GM21717 (cell line): Measurements from ENCODE around the gene TNFRSF4.
"Not testable (repeated sequence)": the region's sequence is repeated elsewhere in the genome, so short reads cannot be mapped to it uniquely, and the experiment has no call there.

ENCODE experiments used
- ATAC-seq: cut with Tn5 transposase; IDR thresholded peaks from one replicate; pipeline ENCODE4 v1.9.1; 2021; ENCODE audit warnings: mild to moderate bottlenecking, moderate library complexity; ENCODE audit not compliant: unreplicated experiment

Gene TNFRSF4

DNA sequence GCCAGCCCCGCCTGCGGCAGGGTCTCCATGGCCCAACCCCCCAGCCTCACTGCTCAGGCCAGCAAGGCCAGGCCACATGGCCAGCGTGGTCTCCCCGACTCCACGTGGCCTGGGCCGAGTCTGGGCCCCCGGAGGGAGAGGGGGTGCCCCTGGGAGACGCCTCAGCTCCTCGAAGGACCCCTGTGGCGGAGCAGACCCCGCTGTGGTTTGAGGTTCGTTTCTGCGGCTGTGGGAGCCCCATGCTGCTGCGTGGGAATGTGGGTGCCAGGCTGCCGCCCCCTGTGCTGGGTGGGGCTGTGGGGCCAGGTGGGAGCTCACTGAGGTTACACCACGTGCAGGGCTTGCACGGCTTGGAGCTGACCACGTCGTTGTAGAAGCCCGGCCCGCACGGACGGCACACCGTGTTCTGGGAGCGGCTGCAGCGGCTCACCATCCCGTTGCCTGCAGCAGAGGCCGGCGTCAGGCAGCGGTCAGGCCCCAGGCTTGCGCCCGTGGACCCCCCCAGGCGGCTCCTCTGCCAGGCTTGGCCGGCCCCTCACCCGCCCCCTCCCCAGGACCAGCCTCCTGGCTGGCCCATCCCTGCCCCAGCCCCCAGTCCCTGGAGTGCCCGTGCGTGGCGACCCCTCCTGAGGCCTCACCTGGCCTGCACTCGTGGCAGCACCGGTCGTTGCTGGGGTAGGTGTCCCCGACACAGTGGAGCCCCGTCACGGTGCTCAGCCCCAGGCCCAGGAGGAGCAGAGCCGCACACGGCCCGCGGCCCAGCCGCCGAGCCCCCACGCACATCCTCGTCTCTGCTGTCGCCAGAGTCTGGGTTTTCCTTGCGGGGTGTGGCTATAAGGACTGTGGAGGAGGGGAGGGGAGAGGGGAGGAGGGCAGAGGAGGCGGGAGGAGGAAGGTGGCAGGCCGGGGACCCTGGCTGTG lies at the start of gene TNFRSF4:
TSS of gene TNFRSF4 (minus strand) at position 809 of the 921 bp plus-strand sequence. CDS start at position 783, 26 bp downstream.
- ATAC-seq = no peak

DNA sequence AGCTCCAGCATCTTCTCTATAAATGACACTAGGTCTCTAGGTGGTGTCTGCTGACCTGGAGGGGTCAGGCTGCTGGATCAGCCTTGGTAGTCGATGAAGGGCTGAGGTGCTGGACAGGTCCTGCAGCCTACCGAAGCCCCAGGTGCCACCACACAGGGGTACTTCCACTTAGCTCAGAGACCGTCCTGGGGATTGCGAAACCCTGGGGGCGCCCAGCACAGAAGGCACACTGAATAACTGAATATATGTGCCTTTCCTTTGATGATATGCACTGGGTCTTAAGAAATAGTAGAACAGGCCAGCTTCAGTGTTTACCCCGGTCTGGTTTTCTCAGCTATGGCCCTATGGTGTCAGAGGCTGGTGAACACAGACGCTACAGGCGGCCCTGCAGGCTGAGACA lies 48.8 kb upstream of the TNFRSF4 start:
- ATAC-seq = no peak

DNA sequence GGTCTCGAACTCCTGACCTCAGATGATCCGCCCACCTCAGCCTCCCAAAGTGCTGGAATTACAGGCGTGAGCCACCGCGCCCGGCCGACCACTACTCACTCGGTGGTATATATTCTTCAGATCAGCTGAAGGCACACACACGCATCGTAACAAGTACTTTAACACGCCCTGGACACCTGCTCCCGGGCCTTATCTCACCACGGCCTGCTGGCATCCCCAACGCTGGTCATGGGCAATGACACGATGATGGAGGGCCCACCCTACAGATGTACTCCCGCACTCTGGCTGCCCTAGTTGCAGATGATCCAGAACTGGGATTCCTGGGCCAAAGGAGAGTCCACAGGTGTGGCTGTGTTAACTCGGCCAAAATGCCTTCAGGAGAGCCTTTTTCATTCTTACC lies 48.1 kb upstream of the TNFRSF4 start:
- ATAC-seq = no peak

DNA sequence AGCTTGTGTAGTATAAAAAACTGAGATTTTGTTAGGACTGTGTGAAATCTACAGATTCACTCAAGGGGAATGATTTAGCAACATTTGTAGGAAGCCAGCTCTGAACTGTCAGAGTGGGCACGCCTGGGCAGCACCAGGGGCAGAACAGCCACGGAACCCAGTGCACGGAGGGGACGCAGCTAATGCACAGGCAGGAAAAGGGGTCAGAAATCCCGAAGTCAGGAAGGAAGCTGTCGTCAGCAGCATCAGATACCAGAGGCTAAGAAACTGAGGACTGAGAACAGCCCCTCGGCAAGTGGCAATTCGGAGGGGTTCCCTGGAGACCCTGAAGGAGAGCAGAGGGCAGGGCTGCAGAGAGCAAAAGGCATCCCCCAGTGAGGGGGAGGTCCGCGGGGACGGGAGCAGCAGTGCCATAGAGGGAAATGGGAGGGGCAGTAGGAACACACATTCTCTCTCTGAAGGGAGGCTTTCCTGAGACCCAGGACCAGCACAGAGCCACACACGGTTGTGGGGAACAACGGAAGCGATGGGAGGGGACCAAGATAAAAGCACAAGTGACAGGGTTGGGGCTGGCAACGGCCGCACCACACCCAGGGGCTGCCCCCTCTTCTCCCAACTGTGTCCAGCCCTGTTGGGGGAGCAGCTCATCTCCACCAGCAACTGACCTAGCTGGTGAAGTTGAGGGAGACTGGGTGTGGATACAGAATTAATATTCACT lies 47.0 kb upstream of the TNFRSF4 start:
- no peak for ATAC-seq

DNA sequence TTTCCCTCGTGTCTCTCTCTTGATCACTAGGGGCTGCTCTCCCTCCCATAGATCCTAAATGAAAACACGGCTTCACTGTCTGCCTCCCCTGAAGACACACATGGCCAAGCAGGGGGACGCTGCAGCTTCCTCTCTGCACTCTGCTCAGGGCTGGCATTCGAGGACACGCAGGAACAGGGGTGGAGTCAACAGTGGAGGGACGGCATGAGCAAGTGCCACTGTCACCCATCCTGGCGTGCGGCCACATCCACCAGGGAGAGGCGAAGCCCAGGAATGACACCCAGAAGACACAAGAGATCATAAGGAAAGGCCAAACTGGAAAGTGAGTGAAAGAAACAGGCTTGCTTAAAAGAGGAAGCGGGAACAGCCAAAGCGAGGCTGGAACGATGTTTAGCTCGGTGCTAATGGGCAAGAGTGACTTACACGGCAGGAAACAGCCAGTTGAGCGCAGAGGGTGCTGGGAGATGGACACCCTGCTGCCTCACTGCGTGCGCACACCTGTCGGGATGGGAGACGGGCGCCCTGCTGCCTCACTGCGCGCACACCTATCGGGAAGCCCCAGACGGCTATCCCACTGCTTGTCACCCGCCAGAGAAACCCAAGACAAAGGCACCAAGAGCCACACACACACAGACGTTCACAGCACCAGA lies 46.1 kb upstream of the TNFRSF4 start:
- no peak for ATAC-seq

DNA sequence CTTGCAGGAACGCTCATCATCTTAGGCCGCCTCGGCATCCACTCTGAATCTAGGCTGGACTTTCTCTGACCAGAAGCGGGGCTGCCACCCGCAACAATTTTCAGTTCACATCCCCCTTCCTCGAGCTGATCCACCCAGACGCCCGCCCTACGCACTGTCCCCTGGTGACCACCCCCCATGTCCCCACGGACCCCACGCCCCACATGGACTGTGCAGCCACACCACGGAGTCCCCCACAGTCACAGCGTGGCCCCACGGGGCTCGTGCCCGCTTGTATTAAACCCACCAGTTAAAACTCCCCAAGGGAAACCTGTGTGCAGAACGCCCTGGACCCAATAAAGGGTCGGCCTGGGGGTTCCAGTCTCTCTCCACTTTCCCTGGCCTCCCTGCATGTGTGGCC lies 45.6 kb upstream of the TNFRSF4 start:
- ATAC-seq = no peak

DNA sequence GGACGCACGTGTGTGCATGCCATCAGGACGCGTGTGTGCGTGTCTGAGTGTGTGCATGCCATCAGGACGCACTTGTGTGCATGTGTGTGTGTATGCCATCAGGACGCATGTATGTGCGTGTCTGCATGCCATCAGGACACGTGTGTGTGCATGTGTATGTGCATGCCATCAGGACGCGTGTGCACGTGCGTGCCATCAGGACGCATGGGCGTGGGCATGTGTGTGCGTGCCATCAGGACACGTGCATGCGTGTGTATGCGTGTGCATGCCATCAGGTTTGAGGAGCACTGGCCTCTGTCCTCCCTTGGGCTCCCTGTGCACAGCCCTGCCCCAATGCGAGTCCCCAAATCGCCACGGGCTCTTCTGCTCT lies 45.2 kb upstream of the TNFRSF4 start:
- ATAC-seq = no peak

DNA sequence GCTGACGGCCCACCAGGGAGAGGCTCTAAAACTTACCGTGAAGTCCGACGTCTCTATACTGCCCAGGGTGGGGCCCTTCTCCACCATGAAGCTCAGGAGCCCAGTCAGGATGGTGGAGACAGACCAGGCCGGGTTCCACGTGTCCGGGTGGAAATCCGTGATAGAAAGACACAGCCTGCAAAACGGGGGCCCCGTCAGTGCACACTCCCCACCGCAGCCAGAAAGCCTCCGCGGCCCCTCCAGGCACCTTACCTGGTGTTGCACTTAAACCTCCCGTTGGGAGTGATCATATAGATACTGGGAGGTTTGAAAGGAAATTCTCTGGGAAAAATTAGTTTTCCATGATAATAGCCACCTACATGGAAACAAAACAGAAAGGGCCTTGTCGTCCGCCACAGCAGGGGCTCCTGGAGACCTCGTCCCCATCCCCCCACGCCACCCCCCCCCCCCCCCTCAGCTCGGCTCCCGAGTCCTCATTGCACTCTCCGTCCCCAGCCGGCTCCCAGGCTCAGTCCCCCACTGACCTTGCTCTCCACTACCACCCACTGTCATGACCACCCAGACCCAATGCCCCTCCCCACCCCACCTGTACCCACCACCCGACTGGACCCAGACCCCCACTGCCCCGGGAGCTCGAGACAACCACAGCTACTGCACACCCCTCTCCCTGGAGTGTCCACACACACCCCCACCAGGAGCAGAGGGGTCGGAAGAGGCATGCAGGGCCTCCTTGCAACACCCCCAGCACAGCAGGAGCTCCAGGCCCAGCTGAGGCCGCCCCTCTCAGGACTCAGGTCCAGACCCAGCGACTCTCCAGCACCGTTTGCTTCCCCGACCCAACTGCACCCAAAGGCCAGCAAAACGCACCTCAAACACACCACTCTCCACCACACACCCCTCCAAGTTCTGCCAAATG lies 43.3 kb upstream of the TNFRSF4 start:
- no peak for ATAC-seq

DNA sequence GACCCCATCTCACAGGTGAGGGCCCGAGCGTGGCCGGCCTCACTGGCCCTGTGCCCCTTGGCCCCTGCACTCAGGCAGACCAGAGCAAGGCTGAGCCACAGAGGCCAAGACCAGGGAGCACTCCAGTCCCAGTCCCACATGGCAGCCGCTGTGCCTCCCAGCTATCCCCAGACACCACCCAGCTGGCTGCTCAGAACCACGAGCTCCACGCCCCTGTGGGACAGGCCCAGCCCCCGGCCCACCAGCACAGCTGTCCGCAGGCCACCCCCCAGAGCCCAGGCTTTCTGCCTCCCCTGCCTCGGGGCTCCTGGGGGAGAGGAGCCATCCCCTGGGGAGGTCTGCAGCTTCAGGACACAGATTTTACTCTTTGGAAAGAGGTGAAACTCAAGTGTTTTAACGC lies 41.7 kb upstream of the TNFRSF4 start:
- no peak for ATAC-seq

DNA sequence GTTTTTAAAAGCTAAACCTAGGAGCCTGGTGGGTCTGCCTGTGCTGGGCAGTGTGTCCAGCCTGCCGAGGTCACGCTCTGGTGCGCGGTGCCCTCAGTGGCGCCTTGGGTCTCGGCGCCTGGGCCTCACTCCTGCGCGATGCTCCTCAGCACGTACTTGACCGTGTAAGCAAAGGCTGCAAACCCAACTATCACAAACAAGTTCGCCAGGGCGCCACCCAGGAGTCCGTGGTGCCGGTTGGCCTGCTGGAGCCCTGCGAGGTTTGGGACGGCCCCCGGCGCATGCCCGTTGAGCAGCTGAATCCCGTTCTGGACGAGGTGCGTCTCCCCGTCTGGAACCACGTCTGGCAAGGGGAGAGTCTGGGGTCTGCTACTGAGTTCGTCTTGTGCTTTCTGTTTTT lies 41.1 kb upstream of the TNFRSF4 start:
- no peak for ATAC-seq

DNA sequence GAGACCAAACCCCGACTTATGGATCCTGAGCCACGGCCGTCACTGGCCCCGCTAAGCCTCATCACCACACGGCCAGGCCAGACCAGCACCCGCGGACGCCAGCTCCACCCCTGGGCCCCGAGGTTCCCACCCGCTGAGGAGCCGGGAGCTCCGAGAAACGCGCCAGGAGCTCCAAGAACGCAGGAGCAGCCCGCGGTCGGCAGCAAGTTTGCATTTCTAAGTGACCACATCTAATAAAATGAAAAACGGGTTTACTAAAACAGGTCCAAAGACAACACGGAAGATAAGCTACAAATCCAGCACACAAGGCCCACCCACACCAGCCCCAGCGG lies 40.7 kb upstream of the TNFRSF4 start:
- ATAC-seq = no peak

DNA sequence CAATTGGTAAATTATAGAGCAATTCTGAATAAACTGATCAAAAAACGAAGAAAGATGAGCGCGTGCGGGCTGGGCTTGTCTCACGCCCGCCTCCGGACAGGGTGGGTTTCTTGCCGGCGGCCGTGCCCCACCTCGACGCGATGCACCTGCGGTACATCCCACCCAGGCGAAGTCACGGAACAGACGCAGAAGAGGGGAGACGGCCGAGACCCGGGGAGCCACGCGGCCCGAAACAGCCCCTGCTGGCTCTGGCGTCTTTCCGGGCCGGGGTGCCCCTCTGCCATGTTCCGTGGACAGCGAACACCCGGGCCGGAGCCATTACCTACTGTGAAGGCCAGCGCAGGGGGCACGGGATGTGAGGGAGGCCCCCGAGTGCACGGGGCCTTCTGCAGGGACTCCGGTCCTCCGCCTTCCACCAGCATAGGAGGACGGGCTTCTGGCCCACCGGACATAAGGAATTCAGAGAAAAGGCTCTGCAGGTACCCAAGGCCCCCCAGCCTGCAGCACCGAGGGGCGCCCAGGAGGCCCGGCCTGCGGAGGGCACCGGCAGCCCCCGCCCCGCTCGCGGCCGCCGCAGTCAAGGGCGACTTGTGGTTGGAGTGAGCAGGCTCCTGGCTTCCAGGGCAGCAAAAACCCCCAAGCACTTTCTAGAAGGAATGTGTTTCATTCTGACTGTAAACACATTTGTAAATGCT lies 40.2 kb upstream of the TNFRSF4 start:
- no peak for ATAC-seq

DNA sequence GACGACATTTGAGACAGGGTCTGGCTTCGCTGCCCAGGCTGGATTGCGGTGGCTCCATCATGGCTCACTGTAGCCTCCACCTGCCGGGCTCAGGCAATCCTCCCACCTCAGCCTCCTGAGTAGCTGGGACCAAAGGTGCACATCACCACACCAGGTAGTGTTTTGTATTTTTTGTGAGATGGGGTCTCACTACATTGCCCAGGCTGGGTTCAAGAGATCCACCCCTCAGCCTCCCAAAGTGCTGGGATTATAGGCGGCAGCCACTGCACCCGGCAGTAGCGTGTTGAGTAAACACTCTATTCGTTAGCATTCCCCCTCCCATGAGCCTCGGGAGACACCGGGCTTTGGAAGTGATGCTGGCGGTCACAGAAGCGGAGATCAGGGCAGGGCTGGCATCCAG lies 39.4 kb upstream of the TNFRSF4 start:
- ATAC-seq = no peak

DNA sequence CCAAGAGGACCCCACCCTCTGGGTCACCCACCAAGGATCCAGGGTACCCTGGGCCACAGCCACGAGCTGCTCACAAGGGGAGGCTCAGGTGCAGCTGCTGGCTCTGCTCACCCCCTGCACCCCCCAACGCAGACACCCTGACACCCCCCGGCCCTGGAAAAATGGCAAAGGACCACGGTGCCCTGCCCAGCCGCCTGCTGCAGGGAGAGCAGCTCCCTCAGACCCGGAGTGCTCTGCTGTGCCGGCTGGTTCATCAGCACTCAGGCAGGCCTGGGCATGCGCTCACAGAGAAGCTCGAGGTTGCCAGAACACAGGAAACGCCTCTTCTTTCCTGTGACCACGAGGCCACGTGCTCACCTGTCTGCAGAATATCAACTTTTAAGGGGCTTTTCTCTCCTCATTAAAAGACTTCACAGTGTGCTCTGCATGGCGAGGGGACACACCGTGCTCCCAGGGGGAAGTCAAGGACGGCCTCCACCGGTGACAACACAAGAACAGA lies 36.9 kb upstream of the TNFRSF4 start:
- no peak for ATAC-seq

DNA sequence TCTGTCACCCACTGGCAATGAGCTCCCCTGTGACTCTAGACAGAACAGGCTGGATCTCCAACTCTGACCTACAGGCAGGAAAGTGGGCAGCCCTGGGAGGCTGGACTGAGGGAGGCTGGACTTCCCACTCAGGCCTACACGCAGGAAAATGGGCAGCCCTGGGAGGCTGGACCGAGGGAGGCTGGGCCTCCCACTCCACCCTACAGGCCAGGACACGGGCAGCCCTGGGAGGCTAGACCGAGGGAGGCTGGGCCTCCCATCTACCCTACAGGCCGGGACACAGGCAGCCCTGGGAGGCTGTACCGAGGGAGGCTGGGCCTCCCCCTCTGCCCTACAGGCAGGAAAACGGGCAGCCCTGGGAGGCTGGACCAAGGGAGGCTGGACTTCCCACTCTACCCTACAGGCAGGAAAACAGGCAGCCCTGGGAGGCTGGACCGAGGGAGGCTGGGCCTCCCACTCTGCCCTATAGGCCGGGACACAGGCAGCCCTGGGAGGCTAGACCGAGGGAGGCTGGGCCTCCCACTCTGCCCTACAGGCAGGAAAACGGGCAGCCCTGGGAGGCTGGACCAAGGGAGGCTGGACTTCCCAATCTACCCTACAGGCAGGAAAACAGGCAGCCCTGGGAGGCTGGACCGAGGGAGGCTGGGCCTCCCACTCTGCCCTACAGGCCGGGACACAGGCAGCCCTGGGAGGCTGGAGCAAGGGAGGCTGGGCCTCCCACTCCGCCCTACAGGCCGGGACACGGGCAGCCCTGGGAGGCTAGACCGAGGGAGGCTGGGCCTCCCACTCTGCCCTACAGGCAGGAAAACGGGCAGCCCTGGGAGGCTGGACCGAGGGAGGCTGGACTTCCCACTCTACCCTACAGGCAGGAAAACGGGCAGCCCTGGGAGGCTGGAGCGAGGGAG lies 34.3 kb upstream of the TNFRSF4 start:
- not testable (repeated sequence) for ATAC-seq

DNA sequence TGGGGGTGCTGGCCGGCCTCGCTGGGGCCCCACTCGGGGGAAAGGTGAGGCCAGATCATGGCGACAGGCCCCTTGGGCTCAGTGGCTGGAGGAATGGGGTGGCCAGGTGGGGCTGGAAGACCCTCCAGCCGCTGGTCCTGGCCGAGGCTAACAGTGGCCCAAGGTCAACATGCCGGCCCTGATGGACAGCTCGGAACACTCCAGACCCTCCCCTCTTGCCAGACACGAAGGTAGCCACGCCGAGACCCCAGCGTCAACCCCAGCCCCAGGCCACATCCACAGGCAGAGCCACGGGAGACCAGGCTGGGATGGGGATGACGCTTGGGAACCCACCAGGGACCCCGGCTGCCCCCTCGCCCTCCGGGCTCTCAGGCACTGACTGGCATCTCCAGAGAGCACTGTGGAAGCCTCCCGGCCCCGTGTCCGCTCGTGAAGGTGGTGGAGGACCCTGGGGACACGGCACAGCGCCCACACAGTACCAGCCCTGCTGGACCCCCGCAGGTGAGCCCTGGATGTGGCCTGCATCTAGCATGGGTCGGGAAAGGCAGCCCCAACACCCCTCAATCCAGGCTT lies 33.5 kb upstream of the TNFRSF4 start:
- ATAC-seq = no peak

DNA sequence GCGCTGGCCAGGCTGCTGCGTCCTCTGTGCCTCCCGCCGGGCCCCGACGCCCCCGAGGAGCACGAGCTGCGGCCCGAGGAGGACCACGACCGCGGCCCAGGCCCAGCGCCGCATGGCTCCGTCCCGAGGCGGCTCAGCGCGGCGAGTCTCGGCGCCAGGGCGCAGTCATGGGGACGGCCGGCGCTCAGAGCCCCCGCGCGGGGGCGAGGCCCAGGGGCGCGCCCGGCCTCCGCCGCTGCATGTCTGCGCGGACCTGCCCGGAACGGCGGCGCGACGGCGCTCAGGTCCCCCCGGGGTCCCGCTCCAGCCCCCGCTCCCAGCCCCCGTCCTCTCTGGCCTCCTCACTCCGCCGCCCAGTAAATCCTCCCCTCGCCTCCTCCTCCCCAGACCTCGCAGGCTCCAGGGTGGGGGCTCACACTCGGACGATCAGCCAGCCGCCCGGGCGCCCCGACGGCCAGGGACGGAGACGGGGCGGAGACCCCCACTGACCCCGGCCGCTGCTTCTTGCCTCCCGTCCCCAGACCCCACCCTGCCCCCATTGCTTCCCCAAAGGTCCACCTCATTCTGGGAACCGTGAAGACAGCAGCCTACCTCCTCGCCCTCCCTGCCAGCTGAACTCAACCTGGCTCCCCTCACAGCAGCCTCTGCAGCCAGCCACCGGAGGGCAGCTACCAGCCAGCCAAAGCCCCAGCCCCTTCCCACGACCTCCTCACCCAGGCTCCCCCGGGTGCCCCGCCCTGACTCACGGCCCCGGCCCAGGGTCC lies 32.8 kb upstream of the TNFRSF4 start, which contains the start of gene C1QTNF12:
TSS of gene C1QTNF12 (minus strand) at position 146 of the 764 bp plus-strand sequence. CDS start at position 114, 32 bp downstream.
- ATAC-seq = no peak
